Esophagus mucosa (tissue), 1 donor: ENCODE measurements around the gene PTPN21. TPM values are rescaled to one million over a fixed set of nuclear protein-coding genes. Genes with fewer than 3 reads are reported as not detected.

Source experiments
- ATAC-seq: fragments of 200-7000 bp; cut with Tn5 transposase; one replicate; pipeline ENCODE4 v1.9.1; 2020
- total RNA-seq: library from RNA; stranded (reverse); gene quantifications from one replicate; pipeline ENCODE4 v1.2.4, GENCODE V29; 2023
- donor health status: DM: yes; HTN: yes; CAD: no.

PTPN21 gene
- total RNA-seq = 10.5 TPM

DNA sequence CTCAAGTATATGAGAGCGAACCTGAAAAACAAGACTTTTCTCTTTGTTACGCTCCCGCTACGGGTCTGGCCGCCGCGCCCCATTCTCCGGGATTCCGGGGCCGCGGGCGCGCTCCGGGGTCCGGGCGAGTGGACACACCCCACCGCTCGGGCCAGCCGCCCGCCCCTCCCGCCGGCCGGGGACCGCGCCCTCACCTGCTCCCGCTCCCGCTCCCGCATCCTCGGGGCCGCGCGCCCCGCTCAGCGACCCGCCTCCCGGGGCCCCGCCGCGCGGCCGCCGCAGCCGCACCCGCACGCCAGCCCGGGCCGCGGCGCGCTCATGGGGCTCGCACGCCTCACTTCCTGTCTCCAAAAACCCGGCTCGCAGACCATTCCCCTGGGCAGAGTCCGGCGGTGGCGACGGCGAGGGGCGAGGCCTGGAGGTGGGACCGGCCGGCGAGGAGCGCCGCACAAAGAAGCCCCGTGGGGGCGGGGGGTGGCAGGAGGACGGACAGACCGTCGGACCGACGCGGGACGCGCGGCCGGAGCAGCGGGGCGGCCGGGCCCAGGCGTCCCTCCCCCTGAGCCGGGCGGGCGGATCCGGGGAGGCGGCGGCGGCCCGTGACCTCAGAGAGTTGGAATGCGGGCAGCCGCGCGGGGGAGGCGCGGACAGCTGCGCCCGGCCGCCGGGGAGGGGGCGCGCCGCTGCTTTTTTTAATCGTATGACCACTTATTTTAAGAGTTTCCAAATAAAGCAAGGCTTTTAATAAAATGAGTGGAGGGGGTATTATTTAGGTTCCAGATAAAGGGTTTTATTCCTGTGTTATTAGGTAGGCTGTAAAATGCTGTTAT is at the start of gene PTPN21:
Gene PTPN21 (minus strand): TSS at position 551 of the 830 bp plus-strand sequence. CDS start 4,590 bp downstream, outside the sequence.
- ATAC-seq = peak; percentile 85

DNA sequence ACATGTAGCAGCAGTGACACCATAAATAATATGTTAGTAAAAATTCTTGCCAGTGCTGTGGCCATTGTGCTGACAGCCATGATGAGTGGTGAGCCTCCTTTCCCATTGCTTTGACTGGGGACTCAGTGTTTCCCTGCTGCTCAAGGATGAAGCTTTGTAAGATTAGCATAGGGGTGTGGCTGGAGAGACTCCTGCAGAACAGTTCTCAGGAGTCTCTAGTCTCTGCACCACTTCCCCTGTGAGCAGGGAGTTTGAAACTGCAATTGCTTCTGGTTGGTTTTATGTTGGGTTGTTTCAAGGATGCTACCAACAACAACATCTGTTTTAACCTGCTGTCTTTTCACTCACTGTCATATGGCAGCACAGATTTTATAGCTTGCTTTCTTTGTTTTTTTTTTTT is 49.4 kb upstream of the PTPN21 start:
- no peak for ATAC-seq

DNA sequence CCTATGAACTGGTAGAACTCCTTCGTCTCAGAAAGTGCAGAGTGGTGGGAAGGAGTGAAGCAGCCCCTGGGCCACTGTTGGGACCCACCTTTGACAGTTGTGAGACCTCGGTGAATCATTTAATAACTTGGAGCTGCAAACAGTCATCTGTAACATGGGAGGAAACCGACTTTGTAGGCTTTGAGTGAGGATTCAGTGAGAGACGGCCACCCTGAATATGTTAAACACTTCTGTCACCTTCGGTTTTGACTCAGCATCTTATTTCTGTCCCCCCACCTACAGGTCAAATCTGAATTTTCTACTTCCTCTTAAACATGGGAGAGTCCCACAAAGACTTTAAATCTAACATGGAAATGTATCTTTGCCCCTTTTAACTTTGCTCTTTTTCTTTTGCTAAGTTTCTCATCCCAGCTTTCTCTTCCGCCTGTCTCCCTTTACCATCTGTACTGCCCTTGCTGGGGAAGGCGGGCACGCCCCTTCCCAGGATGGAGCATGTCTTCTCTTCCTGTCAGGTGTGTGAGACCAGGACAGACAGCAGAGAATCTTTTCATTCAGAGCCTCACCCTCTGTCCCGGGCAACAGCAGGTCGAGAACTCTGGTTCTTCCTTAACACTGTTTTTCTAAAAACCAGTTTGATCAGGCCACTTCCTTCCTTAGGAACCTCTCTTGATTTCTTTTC is 45.1 kb upstream of the PTPN21 start:
- no peak for ATAC-seq

DNA sequence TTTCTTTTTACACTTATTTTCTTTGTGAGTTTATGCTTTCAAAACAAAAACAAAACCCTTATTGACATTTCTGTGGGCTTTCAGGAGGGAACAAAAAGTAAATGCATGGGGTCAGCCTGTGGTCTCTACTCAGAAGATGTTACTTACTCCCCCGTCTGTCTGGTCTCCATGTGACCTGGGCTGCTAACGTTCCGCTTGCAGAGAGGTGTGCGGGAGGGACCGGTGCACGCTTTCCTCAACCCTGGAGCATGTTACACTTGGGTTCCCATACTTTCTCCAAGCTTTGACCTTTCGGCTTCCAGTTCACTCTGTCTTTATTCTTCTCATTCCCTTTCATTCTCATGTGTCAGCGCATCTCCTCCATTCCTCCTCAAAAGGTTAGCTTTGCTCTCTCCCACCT is 44.5 kb upstream of the PTPN21 start:
- ATAC-seq = no peak

GRCh38 chr14:88598097-88598675 is 43.4 kb upstream of the PTPN21 start:
- no peak for ATAC-seq

DNA sequence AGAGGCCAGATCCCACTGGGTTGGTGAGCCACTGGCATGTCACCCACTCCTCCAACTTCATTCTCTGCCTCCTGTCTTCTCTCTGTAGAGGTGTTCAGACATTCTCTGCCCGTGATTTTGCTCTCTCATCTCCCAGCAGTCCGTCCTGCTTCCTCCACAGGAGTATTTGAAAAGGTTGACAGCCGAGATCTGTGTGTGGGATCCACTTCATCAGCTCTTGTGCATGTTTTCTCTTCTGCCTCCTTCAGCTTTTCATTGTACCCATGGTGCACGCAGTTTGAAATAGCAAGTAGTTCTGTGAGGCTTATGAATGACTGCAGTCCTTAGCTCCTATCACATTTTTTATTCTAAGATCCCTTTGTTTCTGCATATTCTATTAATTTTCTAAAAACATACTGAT is 42.8 kb upstream of the PTPN21 start:
- ATAC-seq = no peak

- no peak for ATAC-seq
Observed at GRCh38 chr14:88597038-88597437, 42.2 kb upstream of the PTPN21 start.

- no peak for ATAC-seq
Observed at GRCh38 chr14:88592031-88592430, 37.2 kb upstream of the PTPN21 start.

- no peak for ATAC-seq
Observed at GRCh38 chr14:88590173-88590572, 35.4 kb upstream of the PTPN21 start.

GRCh38 chr14:88588081-88588480 is 33.3 kb upstream of the PTPN21 start:
- ATAC-seq = no peak

DNA sequence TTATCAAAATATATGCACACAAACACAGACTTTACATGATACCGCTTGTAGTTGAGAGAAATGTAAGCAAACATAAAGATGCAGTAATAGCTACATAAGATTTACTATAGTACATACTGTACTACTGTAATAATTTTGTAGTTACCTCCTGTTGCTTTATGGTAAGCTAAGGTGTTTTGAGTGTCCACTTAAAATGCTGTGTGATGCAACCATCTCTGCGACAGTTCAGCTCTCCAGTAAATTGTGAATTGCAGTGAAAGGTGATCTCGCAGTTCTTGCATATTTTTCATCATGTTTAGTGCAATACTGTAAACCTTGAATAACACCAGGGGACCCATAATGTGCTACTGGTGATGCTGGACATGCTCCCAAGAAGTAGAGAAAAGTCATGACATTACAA is 29.6 kb upstream of the PTPN21 start:
- no peak for ATAC-seq

DNA sequence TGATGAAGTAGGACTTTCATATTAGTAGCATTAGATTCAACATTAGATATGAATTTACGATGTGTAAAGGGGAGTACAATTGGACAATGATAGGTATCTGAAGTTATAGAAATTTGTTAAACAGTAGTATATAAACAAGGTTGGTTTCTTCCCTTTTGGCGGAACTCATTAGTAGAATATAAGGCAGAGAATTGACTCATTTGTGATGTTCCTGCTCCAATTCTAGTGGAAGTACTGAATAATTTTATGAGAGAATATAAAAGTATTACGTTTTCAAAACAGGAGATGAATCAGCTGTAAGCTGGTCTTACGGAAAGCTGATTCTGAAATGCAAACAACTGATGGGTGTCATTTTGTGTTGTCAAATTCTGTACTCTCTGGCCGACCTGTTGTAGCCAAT is 21.4 kb upstream of the PTPN21 start:
- no peak for ATAC-seq

- ATAC-seq = no peak
Observed at GRCh38 chr14:88572117-88572516, 17.3 kb upstream of the PTPN21 start.

DNA sequence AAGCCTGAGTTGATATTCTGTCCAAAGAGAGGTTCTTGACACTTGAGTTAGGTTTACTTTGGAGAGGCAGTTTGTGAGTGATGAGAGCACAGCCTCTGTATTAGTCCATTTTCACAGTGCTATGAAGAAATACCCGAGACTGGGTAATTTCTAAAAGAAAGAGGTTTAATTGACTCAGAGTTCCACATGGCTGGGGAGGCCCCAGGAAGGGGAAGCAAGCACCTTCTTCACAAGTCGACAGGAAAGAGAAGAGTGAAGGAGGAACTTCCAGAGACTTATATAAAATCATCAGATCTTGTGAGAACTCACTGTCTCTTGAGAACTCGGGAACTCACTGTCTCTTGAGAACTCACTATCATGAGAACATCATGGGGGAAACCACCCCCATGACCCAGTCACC is 13.4 kb upstream of the PTPN21 start:
- no peak for ATAC-seq

GRCh38 chr14:88565427-88565826 is 10.6 kb upstream of the PTPN21 start:
- no peak for ATAC-seq

DNA sequence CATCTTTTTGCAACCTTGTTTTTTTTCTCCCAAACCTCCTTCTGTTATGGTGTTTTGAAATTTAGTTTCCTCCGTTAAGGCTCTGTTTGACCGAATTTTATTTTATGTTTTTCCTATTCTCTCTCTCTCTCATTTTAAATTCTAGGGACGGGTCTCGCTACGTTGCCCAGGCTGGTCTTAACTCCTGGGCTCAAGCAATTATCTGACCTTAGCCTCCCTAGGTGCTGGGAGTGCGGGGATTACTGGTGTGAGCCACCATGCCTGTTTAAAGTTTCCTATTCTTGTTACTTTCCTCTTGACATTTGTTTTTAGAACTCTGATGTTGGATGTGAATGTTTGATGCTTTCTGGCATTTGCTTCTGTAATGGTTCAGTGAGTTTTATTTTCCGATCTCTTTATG is 9.0 kb upstream of the PTPN21 start:
- ATAC-seq = no peak

DNA sequence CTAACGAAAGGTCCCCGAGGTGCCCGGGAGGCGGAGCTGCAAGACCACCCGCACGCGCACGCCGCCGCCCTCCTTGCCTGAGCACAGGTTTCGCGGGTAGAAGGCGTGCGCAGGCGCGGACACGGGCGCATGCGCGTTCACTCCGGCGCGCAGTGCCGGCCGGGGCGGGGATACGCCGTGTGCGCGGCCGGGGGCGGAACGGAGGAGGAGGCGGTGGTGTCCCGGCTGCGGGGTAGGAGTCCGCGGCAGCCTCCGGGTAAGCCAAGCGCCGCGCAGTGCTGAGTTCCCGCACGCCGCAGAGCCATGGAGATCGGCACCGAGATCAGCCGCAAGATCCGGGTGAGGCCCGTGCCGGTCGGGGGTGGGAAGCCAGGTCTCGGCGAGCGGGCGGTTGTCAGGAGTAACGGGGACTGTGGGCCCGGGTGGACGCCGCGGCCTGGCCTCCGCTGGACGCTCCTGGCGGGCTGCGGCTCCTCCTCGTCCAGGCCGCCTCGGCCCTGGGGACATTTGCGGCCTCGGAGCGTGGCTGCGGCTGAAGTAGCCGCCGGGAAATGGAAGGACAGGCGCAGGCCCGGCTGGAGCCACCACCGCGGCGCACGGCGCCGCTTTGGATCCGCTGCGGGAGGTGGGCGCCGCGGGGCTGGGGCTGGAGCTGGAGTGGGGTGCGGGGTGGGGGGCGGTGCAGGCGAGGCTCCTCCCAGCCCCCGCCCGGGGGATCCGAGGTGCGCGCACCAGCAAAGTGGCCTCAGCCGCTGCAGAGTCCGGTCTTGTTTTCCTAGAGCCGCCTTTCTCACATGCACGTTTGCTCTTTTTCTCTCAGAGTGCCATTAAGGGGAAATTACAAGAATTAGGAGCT is 8.3 kb upstream of the PTPN21 start, which contains the start of gene ZC3H14:
Gene ZC3H14 (plus strand): TSS at position 207 of the 856 bp plus-strand sequence. CDS start 97 bp downstream, at position 304.
- peak; percentile 98 for ATAC-seq

GRCh38 chr14:88562532-88562830 is 7.7 kb upstream of the PTPN21 start:
- peak; percentile 4 for ATAC-seq

GRCh38 chr14:88559852-88560251 is 5.0 kb upstream of the PTPN21 start:
- no peak for ATAC-seq

GRCh38 chr14:88556581-88556980 is 1.8 kb upstream of the PTPN21 start:
- no peak for ATAC-seq

- no peak for ATAC-seq
Observed at GRCh38 chr14:88553886-88554456, 836 bp downstream of the PTPN21 start.

- no peak for ATAC-seq
Observed at GRCh38 chr14:88552876-88553275, 1.9 kb downstream of the PTPN21 start.
